AG09309 (cell line): ENCODE measurements around the gene SSR4.

Experiments used
- DNase-seq: peaks from one replicate; pipeline ENCODE4 v3.0.0-alpha.2; 2010; ENCODE audit warnings: low read depth
- H3K4me3 ChIP-seq: 2 replicates; pipeline ENCODE4 v1.5.1; 2011; ENCODE audit warnings: mild to moderate bottlenecking, low read depth, low read length, moderate library complexity; ENCODE audit not compliant: control insufficient read depth
- TF ChIP-seq, protein P1 (sequence below): IDR thresholded peaks from 2 replicates; pipeline ENCODE4 v1.5.1; 2011; ENCODE audit warnings: mild to moderate bottlenecking, low read depth, low read length, inconsistent platforms; ENCODE audit not compliant: insufficient read depth, control insufficient read depth; ENCODE audit errors: missing control alignments

The SSR4 gene

GRCh38 chrX:153773741-153774575, 20.5 kb upstream of the SSR4 start:
- TF ChIP-seq, protein P1, sequence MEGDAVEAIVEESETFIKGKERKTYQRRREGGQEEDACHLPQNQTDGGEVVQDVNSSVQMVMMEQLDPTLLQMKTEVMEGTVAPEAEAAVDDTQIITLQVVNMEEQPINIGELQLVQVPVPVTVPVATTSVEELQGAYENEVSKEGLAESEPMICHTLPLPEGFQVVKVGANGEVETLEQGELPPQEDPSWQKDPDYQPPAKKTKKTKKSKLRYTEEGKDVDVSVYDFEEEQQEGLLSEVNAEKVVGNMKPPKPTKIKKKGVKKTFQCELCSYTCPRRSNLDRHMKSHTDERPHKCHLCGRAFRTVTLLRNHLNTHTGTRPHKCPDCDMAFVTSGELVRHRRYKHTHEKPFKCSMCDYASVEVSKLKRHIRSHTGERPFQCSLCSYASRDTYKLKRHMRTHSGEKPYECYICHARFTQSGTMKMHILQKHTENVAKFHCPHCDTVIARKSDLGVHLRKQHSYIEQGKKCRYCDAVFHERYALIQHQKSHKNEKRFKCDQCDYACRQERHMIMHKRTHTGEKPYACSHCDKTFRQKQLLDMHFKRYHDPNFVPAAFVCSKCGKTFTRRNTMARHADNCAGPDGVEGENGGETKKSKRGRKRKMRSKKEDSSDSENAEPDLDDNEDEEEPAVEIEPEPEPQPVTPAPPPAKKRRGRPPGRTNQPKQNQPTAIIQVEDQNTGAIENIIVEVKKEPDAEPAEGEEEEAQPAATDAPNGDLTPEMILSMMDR, result no peak
- no peak overlapping the region for H3K4me3 ChIP-seq
- no peak for DNase-seq

GRCh38 chrX:153774576-153775292, 19.7 kb upstream of the SSR4 start:
- no peak overlapping the region for H3K4me3 ChIP-seq
- TF ChIP-seq, protein P1, result no peak
- DNase-seq, result no peak

DNA sequence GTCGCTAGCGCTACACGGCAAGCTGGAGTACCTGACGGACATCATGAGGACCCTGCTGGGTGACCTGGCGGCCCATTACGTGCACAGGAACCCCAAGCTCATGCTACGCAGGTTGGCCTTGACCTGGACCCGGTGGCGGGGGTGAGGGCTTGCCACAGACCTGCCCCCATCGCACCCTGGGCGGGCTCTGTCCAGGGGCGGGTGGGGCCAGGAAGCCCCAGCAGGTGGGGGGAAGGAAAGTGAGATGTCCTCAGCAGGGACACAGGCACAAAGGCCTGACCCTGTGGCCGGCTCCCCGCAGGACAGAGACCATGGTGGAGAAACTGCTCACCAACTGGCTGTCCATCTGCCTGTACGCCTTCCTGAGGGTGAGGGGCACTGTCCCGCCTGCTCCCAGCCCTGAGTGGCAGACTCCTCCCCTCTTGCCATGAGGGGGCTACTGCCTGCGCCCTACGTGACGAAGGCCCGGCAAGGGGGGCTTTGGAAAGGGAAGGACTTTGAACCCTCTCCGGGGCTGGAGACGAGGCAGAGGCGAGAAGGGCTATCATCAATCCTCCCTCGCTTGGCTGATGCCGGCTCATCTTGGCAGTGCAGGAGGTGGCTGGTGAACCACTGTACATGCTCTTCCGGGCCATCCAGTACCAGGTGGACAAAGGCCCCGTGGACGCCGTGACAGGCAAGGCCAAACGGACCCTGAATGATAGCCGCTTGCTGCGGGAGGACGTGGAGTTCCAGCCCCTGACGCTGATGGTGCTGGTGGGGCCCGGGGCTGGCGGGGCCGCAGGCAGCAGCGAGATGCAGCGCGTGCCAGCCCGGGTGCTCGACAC, 19.0 kb upstream of the SSR4 start:
- TF ChIP-seq, protein P1, result no peak
- no peak for DNase-seq

DNA sequence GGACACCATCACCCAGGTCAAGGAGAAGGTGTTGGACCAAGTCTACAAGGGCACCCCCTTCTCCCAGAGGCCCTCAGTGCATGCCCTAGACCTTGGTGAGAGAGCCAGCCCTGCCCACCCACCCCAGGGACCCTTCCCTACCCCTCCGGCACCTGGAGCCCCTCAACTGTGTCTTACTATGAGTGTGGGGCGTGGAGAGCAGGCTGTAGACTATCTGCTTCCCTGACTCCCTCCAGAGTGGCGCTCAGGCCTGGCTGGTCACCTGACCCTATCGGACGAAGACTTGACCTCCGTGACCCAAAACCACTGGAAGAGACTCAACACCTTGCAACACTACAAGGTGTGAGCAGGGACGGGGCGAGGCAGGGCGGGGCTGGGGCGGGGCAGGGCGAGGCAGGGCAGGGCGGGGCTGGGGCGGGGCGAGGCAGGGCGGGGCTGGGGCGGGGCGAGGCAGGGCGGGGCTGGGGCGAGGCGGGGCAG, 18.3 kb upstream of the SSR4 start:
- TF ChIP-seq, protein P1, result no peak
- no peak overlapping the region for H3K4me3 ChIP-seq
- no peak for DNase-seq

More for the DNA sequence above, 19.0 kb upstream of the SSR4 start:
- H3K4me3 ChIP-seq, result no peak overlapping the region

DNA sequence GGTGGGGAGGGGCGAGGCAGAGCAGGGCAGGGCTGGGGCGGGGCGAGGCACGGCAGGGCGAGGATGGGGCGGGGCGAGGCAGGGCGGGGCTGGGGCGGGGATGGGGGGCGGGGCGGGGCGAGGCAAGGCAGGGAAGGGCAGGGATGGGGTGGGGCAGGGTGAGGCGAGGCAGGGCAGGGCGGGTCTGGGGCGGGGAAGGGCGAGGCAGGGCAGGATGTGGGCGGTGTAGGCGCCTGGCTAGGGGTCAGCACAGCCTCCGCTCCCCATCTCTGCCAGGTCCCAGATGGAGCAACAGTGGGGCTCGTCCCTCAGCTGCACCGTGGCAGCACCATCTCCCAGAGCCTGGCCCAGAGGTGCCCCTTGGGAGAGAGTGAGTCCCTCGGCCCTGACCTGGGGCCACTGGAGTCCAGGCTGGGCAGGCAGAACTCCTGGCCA, 17.8 kb upstream of the SSR4 start:
- no peak overlapping the region for H3K4me3 ChIP-seq
- TF ChIP-seq, protein P1, result no peak
- DNase-seq, result no peak
